ENCODE measurements around the gene NCKAP5L. TPM values are rescaled to one million over a fixed set of nuclear protein-coding genes. Genes with fewer than 3 reads are reported as not detected.

NCKAP5L gene
- polyA plus RNA-seq, 6 donors from 2014 or later = 0.70 to 4.0 (median 1.2) TPM; not detected in 1

- ATAC-seq (ENCODE audit: low read depth in 2 of 2) = no peak
- H3K27me3 Mint-ChIP-seq = no peaks in the 10 kb centered on the region
These were observed 1.2 kb downstream of the NCKAP5L start for GRCh38 chr12:49827051-49827400.

GRCh38 chr12:49825971-49826421 lies 2.2 kb downstream of the NCKAP5L start:
- Mint-ChIP-seq H3K27me3 (no peaks in the 10 kb centered on the region), H3K4me1 (peaks cover 33 to 51% (median 49%) of the 10 kb centered on the region in 3 donors), H3K36me3 (no peaks in the 10 kb centered on the region), H3K4me3 (peak overlapping the region in 1 of 8 donors; percentile 88), H3K9me3 (no peaks in the 10 kb centered on the region), H3K27ac (peak overlapping the region in 1 of 6 donors; percentile 18)
- ATAC-seq (ENCODE audit: low read depth in 2 of 2) = no peak
- no peak for DNase-seq

More at GRCh38 chr12:49827051-49827400, 1.2 kb downstream of the NCKAP5L start:
- Mint-ChIP-seq H3K36me3 (no peaks in the 10 kb centered on the region), H3K9me3 (no peaks in the 10 kb centered on the region), H3K4me3 (peak overlapping the region; percentile 82 to 99 (median 90)), H3K4me1 (peaks cover 30 to 47% (median 40%) of the 10 kb centered on the region in 3 donors), H3K27ac (peak overlapping the region in 3 of 6 donors; percentile 54 to 86 (median 63))
- no peak for DNase-seq

- no peak for ATAC-seq (ENCODE audit: low read depth in 2 of 2)
- peak overlapping the region in 3 of 8 donors; percentile 38 to 78 (median 42) for H3K4me3 Mint-ChIP-seq
- no peaks in the 10 kb centered on the region for H3K36me3 Mint-ChIP-seq
- H3K9me3 Mint-ChIP-seq = no peaks in the 10 kb centered on the region
- H3K27ac Mint-ChIP-seq = peak overlapping the region in 3 of 6 donors; percentile 18 to 60 (median 31)
- H3K4me1 Mint-ChIP-seq = peaks cover 36 to 56% (median 54%) of the 10 kb centered on the region in 3 donors
- H3K27me3 Mint-ChIP-seq = no peaks in the 10 kb centered on the region
- DNase-seq = no peak
These were observed 2.7 kb downstream of the NCKAP5L start for GRCh38 chr12:49825360-49825970.

DNA sequence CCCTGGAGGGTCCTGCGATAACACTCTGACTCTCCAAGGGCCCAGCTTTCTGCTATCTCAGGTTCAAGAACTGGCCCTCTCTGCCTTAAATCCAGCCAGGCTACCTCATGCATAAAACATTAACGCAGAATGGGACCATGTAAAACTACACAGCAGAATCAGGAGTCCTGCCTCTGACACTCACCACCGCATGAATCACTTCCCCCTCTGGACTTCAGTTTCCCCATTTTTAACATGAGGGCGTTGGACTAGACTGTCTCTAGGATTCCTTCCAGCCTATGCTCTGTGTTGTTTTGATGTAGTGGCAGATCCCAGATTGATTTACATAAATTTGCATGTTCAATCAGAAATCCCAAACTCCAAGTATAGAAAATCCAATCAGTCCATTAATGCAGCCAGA lies 3.3 kb downstream of the NCKAP5L start:
- Mint-ChIP-seq H3K36me3 (no peaks in the 10 kb centered on the region), H3K27ac (peak overlapping the region in 4 of 6 donors; percentile 21 to 82 (median 46)), H3K4me3 (peak overlapping the region in 2 of 8 donors; percentile 16 to 30), H3K27me3 (no peaks in the 10 kb centered on the region), H3K4me1 (peaks cover 36 to 56% (median 56%) of the 10 kb centered on the region in 3 donors), H3K9me3 (no peaks in the 10 kb centered on the region)
- ATAC-seq (ENCODE audit: low read depth in 2 of 2) (no peak), DNase-seq (no peak)

GRCh38 chr12:49824416-49824815 lies 3.8 kb downstream of the NCKAP5L start:
- peak overlapping the region in 1 of 8 donors; percentile 62 for H3K4me3 Mint-ChIP-seq
- no peak for ATAC-seq (ENCODE audit: low read depth in 2 of 2)
- DNase-seq = no peak
- H3K36me3 Mint-ChIP-seq = no peaks in the 10 kb centered on the region
- H3K4me1 Mint-ChIP-seq = peaks cover 35 to 60% (median 55%) of the 10 kb centered on the region in 3 donors
- H3K27me3 Mint-ChIP-seq = no peaks in the 10 kb centered on the region
- H3K9me3 Mint-ChIP-seq = no peaks in the 10 kb centered on the region
- peak overlapping the region in 1 of 6 donors; percentile 66 for H3K27ac Mint-ChIP-seq

DNA sequence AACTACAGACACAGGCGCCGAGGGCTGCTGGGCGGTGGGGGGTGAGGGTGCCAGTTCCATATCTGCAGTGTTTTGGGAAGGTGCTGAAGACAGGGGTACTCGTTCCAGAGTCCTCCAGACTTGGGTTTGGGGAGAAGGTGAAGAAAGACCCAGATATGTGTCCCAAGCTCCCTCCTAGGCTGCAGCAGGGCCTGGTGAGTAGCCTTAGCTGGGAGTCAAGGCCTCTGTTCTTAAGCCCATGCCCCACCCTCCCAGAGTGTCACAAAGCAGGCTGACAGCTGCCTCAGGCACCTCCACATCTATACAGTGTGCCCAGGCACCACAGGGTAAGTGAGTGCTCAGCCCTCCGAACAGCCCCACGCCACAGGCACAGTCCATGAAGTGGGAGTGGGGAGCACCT lies 4.3 kb downstream of the NCKAP5L start:
- DNase-seq = no peak
- no peaks in the 10 kb centered on the region for H3K36me3 Mint-ChIP-seq
- H3K9me3 Mint-ChIP-seq = no peaks in the 10 kb centered on the region
- peaks cover 31 to 58% (median 51%) of the 10 kb centered on the region in 3 donors for H3K4me1 Mint-ChIP-seq
- no peaks in the 10 kb centered on the region for H3K27me3 Mint-ChIP-seq
- no peak for ATAC-seq (ENCODE audit: low read depth in 2 of 2)
- peak overlapping the region in 1 of 8 donors; percentile 62 for H3K4me3 Mint-ChIP-seq
- no peak overlapping the region for H3K27ac Mint-ChIP-seq

DNA sequence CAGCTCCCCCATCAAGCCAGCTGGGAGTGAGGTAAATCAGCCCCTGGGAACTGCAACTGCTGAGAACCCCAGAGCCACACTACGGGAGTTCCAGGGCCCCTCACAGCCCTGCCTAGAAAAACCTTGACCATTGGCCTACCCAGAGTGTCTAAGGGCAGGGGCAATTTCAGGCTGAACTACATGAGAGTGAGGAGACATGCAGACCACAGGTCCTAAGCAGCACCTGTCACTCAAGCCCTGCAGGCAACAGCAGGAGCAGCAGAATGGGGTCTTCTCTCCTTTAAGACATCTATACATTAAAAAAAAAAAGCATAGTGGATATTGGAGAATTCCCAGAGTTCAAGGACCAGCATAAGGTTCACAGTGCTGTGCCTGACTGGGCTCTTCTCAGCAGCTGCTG lies 4.9 kb downstream of the NCKAP5L start:
- H3K9me3 Mint-ChIP-seq = no peaks in the 10 kb centered on the region
- no peaks in the 10 kb centered on the region for H3K27me3 Mint-ChIP-seq
- no peak for DNase-seq
- H3K4me1 Mint-ChIP-seq = peaks cover 27 to 52% (median 45%) of the 10 kb centered on the region in 3 donors
- no peak for ATAC-seq (ENCODE audit: low read depth in 2 of 2)
- H3K4me3 Mint-ChIP-seq = no peak overlapping the region
- no peaks in the 10 kb centered on the region for H3K36me3 Mint-ChIP-seq
- peak overlapping the region in 1 of 6 donors; percentile 42 for H3K27ac Mint-ChIP-seq

- DNase-seq (no peak), ATAC-seq (ENCODE audit: low read depth in 2 of 2) (no peak)
- Mint-ChIP-seq H3K4me1 (peaks cover 19 to 41% (median 32%) of the 10 kb centered on the region in 3 donors), H3K9me3 (no peaks in the 10 kb centered on the region), H3K4me3 (peak overlapping the region in 2 of 8 donors; percentile 32 to 36), H3K27me3 (no peaks in the 10 kb centered on the region), H3K36me3 (no peaks in the 10 kb centered on the region), H3K27ac (peak overlapping the region in 3 of 6 donors; percentile 22 to 73 (median 50))
These were observed 6.6 kb downstream of the NCKAP5L start for GRCh38 chr12:49821373-49822287.

DNA sequence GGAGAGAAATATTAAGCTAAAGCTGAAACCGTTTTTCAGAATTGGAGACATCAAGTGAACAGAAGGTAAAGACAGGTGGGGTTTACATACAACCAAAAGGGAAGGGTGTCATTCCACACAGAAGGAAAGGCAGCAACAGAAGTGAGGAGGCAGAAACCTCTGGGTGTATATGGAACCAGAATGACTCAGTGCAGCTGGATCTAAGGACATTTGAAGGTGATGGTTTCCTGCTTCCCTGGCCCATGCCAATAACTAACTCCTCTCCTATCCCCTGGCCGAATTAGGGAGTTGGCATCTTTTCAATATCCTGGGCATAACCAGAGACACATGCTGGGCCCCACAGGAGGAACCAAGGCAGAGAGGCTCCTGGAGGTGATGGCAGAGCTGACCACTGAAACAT lies 8.4 kb downstream of the NCKAP5L start:
- Mint-ChIP-seq H3K9me3 (no peaks in the 10 kb centered on the region), H3K27ac (peak overlapping the region in 2 of 6 donors; percentile 62 to 73), H3K4me3 (no peak overlapping the region), H3K4me1 (peaks cover 10 to 24% (median 22%) of the 10 kb centered on the region in 3 donors), H3K36me3 (peaks cover 3 to 5% of the 10 kb centered on the region in 2 donors), H3K27me3 (no peaks in the 10 kb centered on the region)
- ATAC-seq (ENCODE audit: low read depth in 2 of 2) = no peak
- no peak for DNase-seq

- DNase-seq (no peak), ATAC-seq (ENCODE audit: low read depth in 2 of 2) (no peak)
- Mint-ChIP-seq H3K9me3 (no peaks in the 10 kb centered on the region), H3K36me3 (peaks cover 5 to 7% of the 10 kb centered on the region in 2 donors), H3K27ac (peak overlapping the region in 1 of 6 donors; percentile 76), H3K4me1 (peaks cover 10 to 23% (median 15%) of the 10 kb centered on the region in 3 donors), H3K4me3 (no peak overlapping the region), H3K27me3 (no peaks in the 10 kb centered on the region)
These were observed 9.8 kb downstream of the NCKAP5L start for GRCh38 chr12:49818241-49818895.

- Mint-ChIP-seq H3K36me3 (peaks cover 5 to 7% of the 10 kb centered on the region in 2 donors), H3K4me1 (peaks cover 17 to 21% (median 20%) of the 10 kb centered on the region in 3 donors), H3K9me3 (no peaks in the 10 kb centered on the region), H3K27ac (no peak overlapping the region), H3K27me3 (no peaks in the 10 kb centered on the region), H3K4me3 (no peak overlapping the region)
- DNase-seq (no peak), ATAC-seq (ENCODE audit: low read depth in 2 of 2) (no peak)
These were observed 15.1 kb downstream of the NCKAP5L start for GRCh38 chr12:49813131-49813530.

GRCh38 chr12:49811961-49812401 lies 16.2 kb downstream of the NCKAP5L start:
- Mint-ChIP-seq H3K4me1 (peaks cover 17 to 21% (median 20%) of the 10 kb centered on the region in 3 donors), H3K4me3 (peak overlapping the region in 5 of 8 donors; percentile 6 to 69 (median 43)), H3K36me3 (peaks cover 5 to 7% of the 10 kb centered on the region in 2 donors), H3K9me3 (no peaks in the 10 kb centered on the region), H3K27me3 (no peaks in the 10 kb centered on the region), H3K27ac (peak overlapping the region in 3 of 6 donors; percentile 24 to 79 (median 44))
- ATAC-seq (ENCODE audit: low read depth in 2 of 2) = peak; percentile 45 to 52
- DNase-seq = no peak

- H3K4me1 Mint-ChIP-seq = peaks cover 17 to 21% (median 20%) of the 10 kb centered on the region in 3 donors
- ATAC-seq (ENCODE audit: low read depth in 2 of 2) (peak in 1 of 2 donors; percentile 25), DNase-seq (no peak)
- no peak overlapping the region for H3K4me3 Mint-ChIP-seq
- H3K27ac Mint-ChIP-seq = peak overlapping the region in 2 of 6 donors; percentile 28 to 38
- no peaks in the 10 kb centered on the region for H3K9me3 Mint-ChIP-seq
- peaks cover 5 to 7% of the 10 kb centered on the region in 2 donors for H3K36me3 Mint-ChIP-seq
- no peaks in the 10 kb centered on the region for H3K27me3 Mint-ChIP-seq
These were observed 17.1 kb downstream of the NCKAP5L start for GRCh38 chr12:49811136-49811535.
